Measurements from ENCODE around the gene SMIM41. TPM values are rescaled to one million over a fixed set of nuclear protein-coding genes. Genes with fewer than 3 reads are reported as not detected.
A peak's percentile ranks its signal among the peaks of the same experiment; 100 is the strongest.

The SMIM41 gene
- total and polyA plus RNA-seq, 11 donors = 0.08 to 0.65 (median 0.32) TPM; not detected in 6

DNA sequence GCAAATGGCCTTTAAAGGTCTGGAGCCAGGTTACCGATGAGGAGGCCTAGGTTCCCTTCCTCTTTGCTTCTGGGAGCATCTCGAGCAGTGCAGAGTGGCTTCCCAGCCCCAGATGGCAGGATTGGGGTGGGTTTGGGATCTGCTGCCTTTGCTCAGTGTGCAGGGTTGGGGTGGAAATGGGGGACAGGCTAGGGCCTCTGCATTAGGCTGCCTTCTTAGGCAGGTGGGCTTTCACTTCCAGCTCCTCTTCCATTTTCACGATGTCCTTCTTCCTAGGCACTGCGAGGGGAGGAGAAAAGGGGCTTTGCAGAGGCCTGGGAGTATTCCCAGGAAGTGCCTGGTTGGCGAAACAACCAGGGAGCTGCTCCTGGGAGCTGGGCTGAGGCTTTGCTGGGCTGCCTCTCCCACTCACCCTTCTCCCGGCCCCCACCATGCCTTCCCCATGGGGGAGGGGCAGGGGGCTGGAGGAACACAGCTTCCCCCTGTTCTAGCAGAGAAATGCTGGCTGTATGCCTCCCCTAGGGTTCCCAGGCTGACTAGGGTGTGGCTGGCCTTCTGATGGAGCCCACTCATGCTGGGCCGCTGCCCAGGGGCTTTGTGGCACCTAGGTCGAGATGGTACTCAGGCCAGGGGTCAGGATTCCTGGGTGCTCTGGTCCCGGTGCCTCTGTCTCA is 25.8 kb upstream of the SMIM41 start:
- WGBS, 4 donors = 72 to 82% (median 81%) methylated on average over 8 to 9 of the region's 9 CpGs
- H3K9me3 ChIP-seq = no peaks in the 10 kb centered on the region
- H3K4me3 ChIP-seq = peak overlapping the region in 11 of 12 donors; percentile 17 to 83 (median 74)
- H3K36me3 ChIP-seq = peaks cover 7 to 54% (median 48%) of the 10 kb centered on the region in 9 donors
- peaks cover 4 to 66% (median 26%) of the 10 kb centered on the region in 12 donors for H3K4me1 ChIP-seq
- DNase-seq (peak in 2 of 5 donors; percentile 42 to 62), ATAC-seq (no peak)
- peak overlapping the region in 8 of 12 donors; percentile 89 to 99 (median 98) for H3K27ac ChIP-seq
- intact Hi-C loops (cut with DNase I) = loop anchor here in 1 of 10 donors (2.0 kb wide), 1 partner anchor 15 kb away; the partner anchor contains the start of gene ATG101
- TF ChIP-seq CTCF (IDR thresholded peaks at IDR 0.05) (no peak), POLR2A (IDR thresholded peaks at IDR 0.05) (no peak)
- no peaks in the 10 kb centered on the region for H3K27me3 ChIP-seq

- H3K9me3 ChIP-seq = no peaks in the 10 kb centered on the region
- peak overlapping the region in 5 of 12 donors; percentile 89 to 98 (median 98) for H3K27ac ChIP-seq
- peak overlapping the region in 7 of 12 donors; percentile 63 to 83 (median 74) for H3K4me3 ChIP-seq
- H3K36me3 ChIP-seq = peaks cover 7 to 60% (median 54%) of the 10 kb centered on the region in 9 donors
- intact Hi-C loops (cut with DNase I) = no loop called here
- ATAC-seq (no peak), DNase-seq (peak in 2 of 5 donors; percentile 47 to 55)
- TF ChIP-seq POLR2A (IDR thresholded peaks at IDR 0.05) (no peak), CTCF (IDR thresholded peaks at IDR 0.05) (no peak)
- H3K27me3 ChIP-seq = no peaks in the 10 kb centered on the region
- H3K4me1 ChIP-seq = peaks cover 4 to 60% (median 23%) of the 10 kb centered on the region in 12 donors
- WGBS, 4 donors = 86 to 92% (median 90%) methylated on average over 16 to 21 of the region's 21 CpGs
Observed at GRCh38 chr12:52054231-52054832, 25.2 kb upstream of the SMIM41 start.

DNA sequence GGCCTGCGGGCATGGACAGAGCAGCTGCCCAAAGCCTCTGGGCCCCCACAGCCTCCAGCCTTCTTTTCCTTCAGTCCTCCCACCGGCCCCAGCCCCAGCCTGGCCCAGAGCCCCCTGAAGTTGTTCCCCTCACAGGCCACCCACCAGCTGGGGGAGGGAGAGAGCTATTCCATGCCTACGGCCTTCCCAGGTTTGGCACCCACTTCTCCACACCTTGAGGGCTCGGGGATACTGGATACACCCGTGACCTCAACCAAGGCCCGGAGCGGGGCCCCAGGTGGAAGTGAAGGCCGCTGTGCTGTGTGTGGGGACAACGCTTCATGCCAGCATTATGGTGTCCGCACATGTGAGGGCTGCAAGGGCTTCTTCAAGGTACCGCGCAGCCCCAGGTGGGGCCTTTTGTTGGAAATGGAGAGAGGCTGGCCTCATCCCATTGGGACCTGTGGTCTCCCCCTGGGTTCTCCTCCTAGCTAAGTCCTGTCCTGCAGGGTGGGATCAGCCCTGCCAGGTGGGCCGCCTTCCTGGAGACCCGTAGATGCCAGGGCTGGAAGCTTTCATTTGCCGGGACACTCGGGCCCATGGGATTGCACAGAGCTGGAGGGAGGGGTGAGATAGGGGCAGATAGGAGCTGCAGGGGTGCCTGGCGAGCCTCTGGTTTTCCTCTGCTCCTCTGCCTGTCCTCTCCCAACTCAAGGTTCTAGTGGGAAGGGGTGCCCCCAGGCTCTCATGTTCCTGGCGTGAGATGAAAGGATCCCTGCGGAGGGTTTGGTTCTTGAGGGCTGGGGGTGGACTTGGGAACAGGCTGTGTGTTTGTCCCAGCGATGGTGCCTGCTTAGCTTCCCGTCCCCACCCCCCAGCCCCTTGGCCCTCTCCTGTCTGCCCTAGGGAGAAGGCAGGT is 24.4 kb upstream of the SMIM41 start:
- Histone ChIP-seq H3K9me3 (no peaks in the 10 kb centered on the region), H3K4me3 (peak overlapping the region in 2 of 12 donors; percentile 74 to 80), H3K27ac (peak overlapping the region in 3 of 12 donors; percentile 97 to 98 (median 98)), H3K36me3 (peaks cover 7 to 66% (median 59%) of the 10 kb centered on the region in 9 donors), H3K4me1 (peaks cover 4 to 52% (median 16%) of the 10 kb centered on the region in 12 donors), H3K27me3 (no peaks in the 10 kb centered on the region)
- ATAC-seq (no peak), DNase-seq (peak in 2 of 5 donors; percentile 23 to 32)
- WGBS, 4 donors = 89 to 94% (median 94%) methylated on average over 19 to 21 of the region's 21 CpGs
- intact Hi-C loops (cut with DNase I) = no loop called here
- TF ChIP-seq POLR2A (IDR thresholded peaks at IDR 0.05) (no peak), CTCF (IDR thresholded peaks at IDR 0.05) (no peak)
